OCI-LY3 (cell line): ENCODE results near the gene PRPF19.

Experiments used
- CTCF ChIP-seq: fragments of 200-600, 300-600 bp; sonication (generic); IDR thresholded peaks from 2 replicates; pipeline ENCODE4 v1.5.1; 2014; ENCODE audit warnings: antibody characterized with exemption, low read length, low read depth
- EZH2phosphoT487 ChIP-seq: fragments of 200-600 bp; shearing (Covaris generic); IDR thresholded peaks from 2 replicates; pipeline ENCODE4 v1.6.1; 2018; ENCODE audit warnings: antibody characterized with exemption, mixed run types, low read depth

- TF ChIP-seq EZH2phosphoT487: no peak
- TF ChIP-seq CTCF: no peak
Observed at GRCh38 chr11:60867871-60868681, 38.3 kb downstream of the PRPF19 start.
